Measurements from ENCODE around the gene APOBEC3B. TPM values are rescaled to one million over a fixed set of nuclear protein-coding genes. Genes with fewer than 3 reads are reported as not detected.
"Not testable (repeated sequence)": the region's sequence is repeated elsewhere in the genome, so short reads cannot be mapped to it uniquely, and the experiment has no call there.

Gene APOBEC3B
- total and polyA plus RNA-seq, 9 of the 15 experiments (the other 6 are each of a cell fraction or from before 2014, with no cell fraction given) = 5.9 to 166 (median 43.2) TPM

GRCh38 chr22:39008271-39008850 lies 26.2 kb downstream of the APOBEC3B start:
- ATAC-seq; H3K79me2 ChIP-seq (ENCODE audit: control insufficient read depth, insufficient read depth, low read length); H4K20me1 ChIP-seq (replicated peaks; ENCODE audit: control insufficient read depth, insufficient read depth, low read length); H2AFZ ChIP-seq (ENCODE audit: low read depth, low read length); BruUV-seq (replicated peaks); H3K27me3 ChIP-seq (ENCODE audit: control insufficient read depth in 2 of 2, insufficient read depth in 2 of 2, low read length in 2 of 2); DNase-seq (ENCODE audit: extremely low read depth in 1 of 4, low spot score in 3 of 4); H3K9ac ChIP-seq (ENCODE audit: insufficient read depth in 1 of 2, low read depth in 2 of 2, low read length in 2 of 2); FAIRE-seq; H3K4me2 ChIP-seq (ENCODE audit: insufficient read depth, low read length); H3K9me3 ChIP-seq (replicated peaks; ENCODE audit: control insufficient read depth, insufficient read depth, low read depth, low read length); H3K27ac ChIP-seq (ENCODE audit: extremely low read depth, low read depth, low read length); POLR2A ChIA-PET; H3K4me3 ChIP-seq; H3K4me1 ChIP-seq (replicated peaks in 1 of 2; ENCODE audit: control insufficient read depth in 2 of 2, insufficient read depth in 2 of 2, low read length in 2 of 2); H3K9me1 ChIP-seq (ENCODE audit: control insufficient read depth, insufficient read depth, low read length); H3K36me3 ChIP-seq (ENCODE audit: control insufficient read depth, insufficient read depth, low read length): not testable (repeated sequence)
- intact Hi-C loops (cut with micrococcal nuclease) = loop anchor here (10.0 kb wide), 1 partner anchor 244 kb away; no protein-coding TSS in a partner anchor
- WGBS (ENCODE audit: insufficient coverage, low coverage, missing lambda C conversion rate) = 76% methylated on average over 5 of the region's 8 CpGs
- CTCF ChIA-PET (ENCODE audit: low intra/inter-chr PET ratio) = interaction anchor here (0.8 kb wide), 1 partner anchor 110 kb away, joined by 3 read pairs; no protein-coding TSS in a partner anchor
- in situ Hi-C loops (cut with MboI) = loop anchor here (10.0 to 25.0 kb wide), 2 partner anchors 244 to 946 kb away; partner anchors contain the start of gene PICK1
- TF ChIP-seq ZNF146 (CRISPR knock-in tag; IDR thresholded peaks at IDR 0.05; ENCODE audit: unreplicated experiment) (peak; percentile 86), RBM25 (IDR thresholded peaks at IDR 0.05; ENCODE audit: low read depth, low read length, severe bottlenecking) (peak; percentile 48)

GRCh38 chr22:39010946-39011345 lies 28.8 kb downstream of the APOBEC3B start:
- intact Hi-C loops (cut with micrococcal nuclease) (loop anchor here (5.0 to 10.0 kb wide), 2 partner anchors 54 to 139 kb away; partner anchors contain the start of gene CBX6), in situ Hi-C loops (cut with MboI) (loop anchor here (5.0 to 25.0 kb wide), 2 partner anchors 106 to 949 kb away; partner anchors contain the start of gene PICK1)
- no TSS peak for BruUV-seq (replicated peaks)
- Histone ChIP-seq H3K79me2 (ENCODE audit: control insufficient read depth, insufficient read depth, low read length) (peaks cover 19% of the 10 kb centered on the region), H3K4me1 (replicated peaks in 1 of 2; ENCODE audit: control insufficient read depth in 2 of 2, insufficient read depth in 2 of 2, low read length in 2 of 2) (peaks cover 11 to 22% of the 10 kb centered on the region in 2 experiments; a peak in 4 of 5 replicates), H3K4me3 (no peak overlapping the region), H2AFZ (ENCODE audit: low read depth, low read length) (peak overlapping the region; percentile 40; the same call in 1 of the 2 replicates), H3K9ac (ENCODE audit: insufficient read depth in 1 of 2, low read depth in 2 of 2, low read length in 2 of 2) (no peak overlapping the region), H3K36me3 (ENCODE audit: control insufficient read depth, insufficient read depth, low read length) (no peaks in the 10 kb centered on the region), H4K20me1 (replicated peaks; ENCODE audit: control insufficient read depth, insufficient read depth, low read length) (no peaks in the 10 kb centered on the region), H3K9me3 (replicated peaks; ENCODE audit: control insufficient read depth, insufficient read depth, low read depth, low read length) (no peaks in the 10 kb centered on the region), H3K4me2 (ENCODE audit: insufficient read depth, low read length) (no peak overlapping the region), H3K27ac (ENCODE audit: extremely low read depth, low read depth, low read length) (no peak overlapping the region), H3K27me3 (ENCODE audit: control insufficient read depth in 2 of 2, insufficient read depth in 2 of 2, low read length in 2 of 2) (no peaks in the 10 kb centered on the region), H3K9me1 (ENCODE audit: control insufficient read depth, insufficient read depth, low read length) (peaks cover 2% of the 10 kb centered on the region)
- ChIA-PET POLR2A (no interaction called here), CTCF (ENCODE audit: low intra/inter-chr PET ratio) (no interaction called here)
- no peak for ATAC-seq
- TF ChIP-seq CEBPG (CRISPR knock-in tag; IDR thresholded peaks at IDR 0.05) (no peak), CEBPG (tag; conservative IDR thresholded peaks at IDR 0.05 in 1 of 2, IDR thresholded peaks at IDR 0.05 in 1 of 2) (no peak), TRIM25 (IDR thresholded peaks at IDR 0.05; ENCODE audit: borderline replicate concordance) (no peak), ZHX1 (conservative IDR thresholded peaks at IDR 0.05; ENCODE audit: low read length) (no peak)
- no peak for DNase-seq (ENCODE audit: extremely low read depth in 1 of 4, low spot score in 3 of 4)
- WGBS (ENCODE audit: insufficient coverage, low coverage, missing lambda C conversion rate) = 82% methylated on average over 12 of the region's 15 CpGs
- FAIRE-seq = no peak

All from K562 (cell line).